Osteoblast (primary cell): ENCODE results near the gene FAT3. TPM values are rescaled to one million over a fixed set of nuclear protein-coding genes. Genes with fewer than 3 reads are reported as not detected.

ENCODE experiments used
- DNase-seq: peaks from one replicate; pipeline ENCODE4 v3.0.0; 2011; ENCODE audit warnings: low spot score, mixed read lengths; ENCODE audit not compliant: insufficient read length; ENCODE audit errors: missing footprints
- H2AFZ ChIP-seq: 2 replicates; pipeline ENCODE4 v1.6.0; 2011; ENCODE audit warnings: mild to moderate bottlenecking, low read length
- H3K27ac ChIP-seq: 2 replicates; pipeline ENCODE4 v1.5.1; 2011; ENCODE audit warnings: mild to moderate bottlenecking, low read depth, low read length, moderate library complexity
- H3K27me3 ChIP-seq: 2 replicates; pipeline ENCODE4 v1.6.0; 2012; ENCODE audit warnings: mild to moderate bottlenecking, control low read depth, inconsistent platforms, low read length, moderate library complexity; ENCODE audit not compliant: insufficient read depth
- H3K36me3 ChIP-seq: 2 replicates; pipeline ENCODE4 v1.5.1; 2011; ENCODE audit warnings: mild to moderate bottlenecking, low read length, control low read depth, moderate library complexity; ENCODE audit not compliant: insufficient read depth
- H3K4me1 ChIP-seq: 2 replicates; pipeline ENCODE4 v1.5.1; 2011; ENCODE audit warnings: mild to moderate bottlenecking, low read length, control low read depth, moderate library complexity; ENCODE audit not compliant: insufficient read depth
- H3K4me2 ChIP-seq: 2 replicates; pipeline ENCODE4 v1.6.0; 2011; ENCODE audit warnings: mild to moderate bottlenecking, low read length; ENCODE audit not compliant: insufficient read depth
- H3K4me3 ChIP-seq: fragments of 200-600 bp; sonication (generic); 3 replicates; pipeline ENCODE4 v1.5.1; 2012; ENCODE audit warnings: mild to moderate bottlenecking, low read length, inconsistent platforms; ENCODE audit not compliant: insufficient read depth
- H3K79me2 ChIP-seq: 2 replicates; pipeline ENCODE4 v1.6.0; 2012; ENCODE audit warnings: mild to moderate bottlenecking, low read length, control low read depth, inconsistent platforms; ENCODE audit not compliant: insufficient read depth
- H3K9me3 ChIP-seq: 2 replicates; pipeline ENCODE4 v1.5.1; 2011; ENCODE audit warnings: low read depth, low read length, control low read depth
- H4K20me1 ChIP-seq: 2 replicates; pipeline ENCODE4 v1.6.0; 2012; ENCODE audit warnings: mild to moderate bottlenecking, low read length, control low read depth; ENCODE audit not compliant: insufficient read depth
- CTCF ChIP-seq: IDR thresholded peaks from 2 replicates; pipeline ENCODE4 v1.5.1; 2011; ENCODE audit warnings: mild to moderate bottlenecking, low read depth, low read length, moderate library complexity; ENCODE audit errors: extremely low read depth
- total RNA-seq: library from RNA; depleted of rRNA; stranded (reverse); fragments of >200 nt; gene quantifications from 2 replicates; pipeline ENCODE4 v1.2.3, GENCODE V29; 2012

FAT3 gene
- total RNA-seq, 1 donor: 2.2 TPM

GRCh38 chr11:92268546-92268945, 43.9 kb downstream of the FAT3 start:
- Histone ChIP-seq H4K20me1 (no peaks in the 10 kb centered on the region), H3K27ac (no peak overlapping the region), H3K4me3 (no peak overlapping the region), H3K36me3 (no peaks in the 10 kb centered on the region), H3K4me2 (peak overlapping the region; percentile 44), H3K4me1 (peaks cover 21% of the 10 kb centered on the region), H2AFZ (no peak overlapping the region), H3K79me2 (no peaks in the 10 kb centered on the region), H3K9me3 (no peaks in the 10 kb centered on the region), H3K27me3 (no peaks in the 10 kb centered on the region)
- no peak for DNase-seq
- no peak for TF ChIP-seq CTCF

GRCh38 chr11:92269021-92269420, 44.4 kb downstream of the FAT3 start:
- H3K4me1 ChIP-seq: peaks cover 21% of the 10 kb centered on the region
- no peaks in the 10 kb centered on the region for H3K36me3 ChIP-seq
- H3K27ac ChIP-seq: no peak overlapping the region
- TF ChIP-seq CTCF: no peak
- peak overlapping the region; percentile 44 for H3K4me2 ChIP-seq
- H3K79me2 ChIP-seq: no peaks in the 10 kb centered on the region
- no peaks in the 10 kb centered on the region for H3K27me3 ChIP-seq
- H3K4me3 ChIP-seq: no peak overlapping the region
- no peak for DNase-seq
- no peaks in the 10 kb centered on the region for H4K20me1 ChIP-seq
- H2AFZ ChIP-seq: no peak overlapping the region
- H3K9me3 ChIP-seq: no peaks in the 10 kb centered on the region

GRCh38 chr11:92269841-92270240, 45.2 kb downstream of the FAT3 start:
- DNase-seq: no peak
- Histone ChIP-seq H3K27ac (no peak overlapping the region), H3K79me2 (no peaks in the 10 kb centered on the region), H4K20me1 (no peaks in the 10 kb centered on the region), H3K4me3 (no peak overlapping the region), H3K4me2 (no peak overlapping the region), H3K4me1 (peaks cover 21% of the 10 kb centered on the region), H3K27me3 (no peaks in the 10 kb centered on the region), H3K9me3 (no peaks in the 10 kb centered on the region), H2AFZ (no peak overlapping the region), H3K36me3 (no peaks in the 10 kb centered on the region)
- TF ChIP-seq CTCF: no peak

GRCh38 chr11:92272651-92273050, 48.0 kb downstream of the FAT3 start:
- Histone ChIP-seq H3K4me1 (peaks cover 38% of the 10 kb centered on the region), H3K4me2 (no peak overlapping the region), H3K79me2 (no peaks in the 10 kb centered on the region), H3K9me3 (no peaks in the 10 kb centered on the region), H4K20me1 (no peaks in the 10 kb centered on the region), H2AFZ (no peak overlapping the region), H3K36me3 (no peaks in the 10 kb centered on the region), H3K4me3 (no peak overlapping the region), H3K27me3 (no peaks in the 10 kb centered on the region), H3K27ac (no peak overlapping the region)
- no peak for TF ChIP-seq CTCF
- DNase-seq: no peak
